NCI-H446 (cell line): ENCODE results near the gene POLG.

Experiments used
- DNase-seq, 2 experiments: peaks; one replicate each; lab custom pipeline; 2025; lab: John Stamatoyannopoulos, UW

POLG gene

GRCh38 chr15:89326316-89326715 is 8.3 kb downstream of the POLG start:
- no peak for DNase-seq

DNA sequence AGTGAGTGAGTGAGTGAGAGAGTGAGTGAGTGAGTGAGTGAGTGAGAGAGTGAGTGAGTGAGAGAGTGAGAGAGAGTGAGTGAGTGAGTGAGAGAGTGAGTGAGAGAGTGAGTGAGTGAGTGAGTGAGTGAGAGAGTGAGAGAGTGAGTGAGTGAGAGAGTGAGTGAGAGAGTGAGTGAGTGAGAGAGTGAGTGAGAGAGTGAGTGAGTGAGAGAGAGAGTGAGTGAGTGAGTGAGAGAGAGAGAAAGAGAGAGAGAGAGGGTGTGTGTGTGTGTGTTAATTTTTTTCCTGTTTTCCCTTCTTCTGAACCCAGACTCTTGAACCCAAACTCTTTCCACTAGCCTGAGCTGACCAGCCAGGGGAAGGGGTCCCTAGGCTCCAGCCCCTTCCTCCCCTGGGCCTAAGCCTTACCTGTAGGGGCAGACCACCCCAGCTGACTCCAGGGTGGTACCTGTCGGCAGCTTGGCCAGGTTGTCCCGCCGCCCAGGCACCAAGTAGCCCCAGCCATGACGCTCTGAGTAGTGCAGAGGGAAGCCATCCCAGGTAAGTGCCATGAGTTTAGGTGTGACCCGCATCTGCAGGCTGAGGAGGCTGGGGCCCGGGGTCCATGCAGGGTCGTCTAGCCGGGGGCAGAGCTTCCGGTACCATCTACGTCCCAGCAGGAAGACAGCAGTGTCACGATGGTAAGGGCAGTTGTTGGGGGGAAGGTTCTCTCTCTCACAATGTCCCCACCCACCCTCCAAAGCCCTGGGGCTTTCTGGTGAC is 9.4 kb downstream of the POLG start:
- DNase-seq = no peak

DNA sequence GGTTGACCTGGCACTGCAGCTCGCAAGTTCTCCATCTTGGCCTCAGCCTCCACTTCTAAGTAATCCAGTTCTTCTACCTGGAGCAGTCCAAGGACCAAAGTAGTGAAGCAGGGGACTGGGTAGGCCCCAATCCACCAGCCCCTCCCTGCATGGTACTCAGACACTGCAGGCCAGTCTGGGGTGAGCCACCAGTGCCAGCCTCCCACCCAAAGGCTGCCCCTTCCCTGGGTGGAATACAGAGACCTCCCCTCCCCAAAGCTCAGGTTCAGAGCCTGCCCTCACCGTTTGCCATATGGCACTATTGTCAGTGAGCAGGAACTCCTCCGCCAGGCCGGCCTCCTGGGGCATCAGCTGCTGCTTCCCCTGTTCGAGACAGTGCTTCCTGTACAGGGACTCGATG is 10.8 kb downstream of the POLG start:
- DNase-seq = no peak

DNA sequence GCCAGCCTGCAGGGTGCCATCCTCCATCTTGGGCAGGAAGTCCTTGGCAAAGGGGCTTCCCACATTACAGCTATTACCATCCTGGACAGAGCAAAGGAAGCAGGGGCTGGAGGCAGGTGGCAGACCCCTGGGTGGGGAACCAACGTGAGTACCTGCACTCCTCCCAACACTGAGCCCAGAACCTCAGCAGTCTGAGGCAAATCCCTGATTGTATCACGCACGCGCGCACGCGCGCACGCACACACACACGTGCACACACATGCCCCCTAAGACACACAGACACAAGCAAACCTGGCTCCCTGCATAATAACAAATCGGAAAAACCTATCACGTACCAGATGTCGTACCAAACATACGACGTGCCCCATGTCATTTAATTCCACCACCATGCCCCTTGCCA is 11.8 kb downstream of the POLG start:
- DNase-seq = no peak

- DNase-seq = no peak
Observed at GRCh38 chr15:89321521-89322410, 12.9 kb downstream of the POLG start.

DNA sequence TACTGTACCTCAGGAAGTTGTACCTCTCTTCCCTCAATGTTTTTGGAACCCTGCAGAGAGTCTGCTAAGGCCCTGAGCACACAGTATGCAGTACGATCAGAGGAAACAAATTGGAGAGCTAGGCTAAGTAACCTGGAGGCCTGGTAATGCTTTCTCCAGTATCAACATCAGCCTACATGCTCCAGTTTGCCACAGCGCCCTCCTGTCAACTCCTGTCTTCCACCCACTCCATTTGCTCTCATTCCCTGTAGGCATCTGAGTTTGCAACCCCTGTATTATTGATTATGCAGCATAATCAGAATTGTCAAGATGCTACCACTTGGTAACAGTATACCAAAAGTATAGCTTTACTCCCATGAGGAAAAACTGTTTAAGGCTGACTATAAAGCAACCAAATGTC is 14.4 kb downstream of the POLG start:
- no peak for DNase-seq

- no peak for DNase-seq
Observed at GRCh38 chr15:89319678-89320077, 14.9 kb downstream of the POLG start.

DNA sequence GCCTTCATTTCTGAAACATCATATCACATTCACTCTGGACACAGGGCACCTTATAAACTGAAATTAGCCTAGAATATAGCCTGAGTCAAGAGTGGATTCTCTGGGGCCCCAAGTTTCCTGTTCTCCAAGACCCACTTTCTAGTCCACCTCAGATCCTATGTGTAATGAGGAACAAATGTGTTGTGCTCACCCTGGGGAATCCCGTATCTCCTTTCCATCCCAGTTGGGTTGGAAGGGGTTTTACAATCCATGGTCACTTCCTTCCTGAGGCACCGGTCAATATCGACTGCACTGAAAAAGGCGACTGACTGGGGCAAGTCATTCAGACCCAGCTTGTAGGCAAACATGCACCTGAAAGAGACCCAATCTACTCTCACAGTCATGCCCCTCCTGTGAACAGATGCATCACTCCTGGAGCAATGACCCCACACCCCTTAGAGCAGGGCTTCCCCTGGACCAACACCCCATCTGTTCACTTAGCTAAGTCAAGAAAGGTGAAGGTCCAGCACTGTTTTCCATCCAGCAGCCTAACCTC is 17.4 kb downstream of the POLG start:
- DNase-seq = no peak

- no peak for DNase-seq
Observed at GRCh38 chr15:89316504-89316903, 18.1 kb downstream of the POLG start.

GRCh38 chr15:89315375-89315929 is 19.2 kb downstream of the POLG start:
- no peak for DNase-seq

DNA sequence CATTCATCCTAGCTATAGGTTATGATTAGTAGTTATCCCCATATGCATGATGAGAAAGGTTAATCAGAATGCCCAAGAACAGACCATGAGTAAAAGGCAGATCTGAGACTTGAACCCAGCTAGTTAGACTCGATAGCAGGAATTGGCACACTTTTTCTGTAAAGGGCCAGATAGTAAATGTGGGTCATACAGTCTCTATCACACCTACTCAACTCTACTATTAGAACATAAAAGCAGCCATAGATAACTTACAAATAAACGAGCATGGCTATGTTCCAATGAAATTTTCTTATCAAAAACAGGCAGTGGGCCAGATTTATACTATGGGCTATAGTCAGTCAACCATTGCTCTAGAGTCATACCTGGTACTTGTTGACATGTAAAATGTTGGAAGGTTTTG is 24.6 kb downstream of the POLG start:
- no peak for DNase-seq

- no peak for DNase-seq
Observed at GRCh38 chr15:89308236-89308635, 26.4 kb downstream of the POLG start.

GRCh38 chr15:89307791-89308190 is 26.8 kb downstream of the POLG start:
- no peak for DNase-seq

GRCh38 chr15:89307046-89307587 is 27.5 kb downstream of the POLG start:
- no peak for DNase-seq

- DNase-seq = no peak
Observed at GRCh38 chr15:89305395-89305794, 29.2 kb downstream of the POLG start.

DNA sequence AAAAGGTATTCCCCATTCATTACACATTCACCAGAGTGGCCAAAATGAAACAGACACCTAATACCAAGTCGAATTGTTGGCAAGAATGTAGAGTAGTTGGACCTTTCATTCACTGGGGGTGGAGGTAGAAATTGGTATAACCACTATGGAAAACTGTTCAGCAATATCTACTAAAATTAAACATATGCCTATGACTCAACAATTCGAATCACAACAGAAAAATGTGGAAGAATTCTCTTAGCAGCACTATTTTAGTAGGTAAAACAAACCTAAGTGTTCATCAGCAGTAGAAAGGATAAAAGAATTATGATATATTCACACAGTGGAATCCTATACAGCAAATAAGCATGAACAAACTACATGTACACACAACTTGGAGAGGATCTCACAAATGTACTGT is 30.6 kb downstream of the POLG start:
- DNase-seq = no peak

- no peak for DNase-seq
Observed at GRCh38 chr15:89301304-89302089, 33.1 kb downstream of the POLG start.

- DNase-seq = no peak
Observed at GRCh38 chr15:89299896-89300295, 34.7 kb downstream of the POLG start.

- DNase-seq = no peak
Observed at GRCh38 chr15:89293012-89293411, 41.6 kb downstream of the POLG start.

- no peak for DNase-seq
Observed at GRCh38 chr15:89291934-89292438, 42.6 kb downstream of the POLG start.

GRCh38 chr15:89283201-89283600 is 51.4 kb downstream of the POLG start:
- DNase-seq = no peak
